ENCODE results near the gene ZC3H18. TPM values are rescaled to one million over a fixed set of nuclear protein-coding genes. Genes with fewer than 3 reads are reported as not detected.

The ZC3H18 gene
- total RNA-seq, 1 experiment from 2014 or later, result 61.8 TPM

DNA sequence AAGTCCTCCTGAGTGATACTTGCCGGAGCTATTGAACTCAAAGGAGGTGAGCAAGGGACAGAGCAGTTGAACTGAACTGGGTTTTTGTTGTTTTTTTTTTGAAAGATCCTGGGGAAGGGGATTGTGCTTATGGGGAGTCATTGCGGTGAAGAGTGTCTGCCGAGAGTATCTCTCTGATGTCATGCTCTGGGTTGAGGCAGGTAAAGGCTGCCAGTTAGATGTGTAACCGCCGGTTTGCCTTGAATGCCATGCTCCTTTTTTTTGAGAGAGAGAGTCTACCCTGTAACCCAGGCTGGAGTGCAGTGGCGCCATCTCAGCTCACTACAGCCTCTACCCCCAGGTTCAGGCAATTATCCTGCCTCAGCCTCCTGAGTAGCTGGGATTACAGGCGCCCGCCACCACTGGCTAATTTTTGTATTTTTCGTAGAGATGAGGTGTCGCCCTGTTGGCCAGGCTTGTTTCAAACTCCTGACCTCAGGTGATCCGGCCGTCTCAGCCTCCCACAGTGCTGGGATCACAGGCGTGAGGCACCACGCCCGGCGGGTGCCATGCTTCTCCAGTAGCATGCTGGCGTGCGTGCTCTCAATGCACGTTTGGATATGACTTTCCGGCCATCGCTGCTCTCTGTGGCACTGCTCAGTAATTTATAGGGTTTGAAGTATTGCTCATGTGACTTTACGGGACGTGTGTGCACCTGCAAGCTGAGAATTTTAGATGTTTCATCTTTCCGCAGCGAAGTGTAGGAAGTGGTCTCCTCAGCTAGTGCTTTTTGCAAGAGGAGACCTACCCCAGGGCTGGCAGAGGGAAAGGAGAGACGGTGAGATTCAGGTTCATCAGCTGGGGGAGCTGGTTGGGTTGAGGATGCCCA, 8.5 kb downstream of the ZC3H18 start (continued):
- no peak for TF ChIP-seq ZNF263 (CRISPR knock-in tag; IDR thresholded peaks at IDR 0.05; ENCODE audit: low read depth)

DNA sequence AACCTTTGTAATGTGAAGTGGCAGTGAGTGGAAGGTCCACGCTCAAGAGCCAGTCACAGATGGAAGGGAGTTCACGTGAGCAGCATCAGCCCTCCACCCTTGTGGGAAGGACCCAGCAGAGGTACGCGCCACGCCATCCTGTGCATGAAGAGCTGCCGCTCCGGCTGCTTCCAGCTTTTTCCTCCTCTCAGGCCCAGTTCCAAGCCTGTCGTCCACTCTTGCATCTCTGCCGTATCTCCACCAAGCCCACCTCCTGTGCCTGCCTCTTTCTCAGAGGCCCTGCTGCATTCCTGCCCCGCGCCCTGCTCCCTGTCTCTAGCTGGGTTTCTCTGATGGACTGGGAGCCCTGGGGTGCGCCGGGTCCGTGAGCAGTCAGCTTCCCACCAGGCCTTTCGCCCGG, 10.2 kb downstream of the ZC3H18 start:
- ChIA-PET POLR2A (no interaction called here), CTCF (no interaction called here)
- Mint-ChIP-seq H3K4me1 (no peaks in the 10 kb centered on the region), H3K27me3 (ENCODE audit: low read depth) (no peaks in the 10 kb centered on the region), H3K36me3 (peaks cover 38% of the 10 kb centered on the region), H3K9me3 (no peaks in the 10 kb centered on the region), H3K27ac (no peak overlapping the region), H3K4me3 (no peak overlapping the region)
- DNase-seq (ENCODE audit: low spot score) (no peak), ATAC-seq (no peak)
- TF ChIP-seq MXD4 (CRISPR knock-in tag; IDR thresholded peaks at IDR 0.05; ENCODE audit: borderline replicate concordance), result no peak
- TF ChIP-seq SMAD3 (CRISPR knock-in tag; IDR thresholded peaks at IDR 0.05; ENCODE audit: borderline replicate concordance), result no peak
- TF ChIP-seq, protein P1, sequence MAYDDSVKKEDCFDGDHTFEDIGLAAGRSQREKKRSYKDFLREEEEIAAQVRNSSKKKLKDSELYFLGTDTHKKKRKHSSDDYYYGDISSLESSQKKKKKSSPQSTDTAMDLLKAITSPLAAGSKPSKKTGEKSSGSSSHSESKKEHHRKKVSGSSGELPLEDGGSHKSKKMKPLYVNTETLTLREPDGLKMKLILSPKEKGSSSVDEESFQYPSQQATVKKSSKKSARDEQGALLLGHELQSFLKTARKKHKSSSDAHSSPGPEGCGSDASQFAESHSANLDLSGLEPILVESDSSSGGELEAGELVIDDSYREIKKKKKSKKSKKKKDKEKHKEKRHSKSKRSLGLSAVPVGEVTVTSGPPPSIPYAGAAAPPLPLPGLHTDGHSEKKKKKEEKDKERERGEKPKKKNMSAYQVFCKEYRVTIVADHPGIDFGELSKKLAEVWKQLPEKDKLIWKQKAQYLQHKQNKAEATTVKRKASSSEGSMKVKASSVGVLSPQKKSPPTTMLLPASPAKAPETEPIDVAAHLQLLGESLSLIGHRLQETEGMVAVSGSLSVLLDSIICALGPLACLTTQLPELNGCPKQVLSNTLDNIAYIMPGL (CRISPR knock-in tag; IDR thresholded peaks at IDR 0.05), result no peak
- TF ChIP-seq, protein P2, sequence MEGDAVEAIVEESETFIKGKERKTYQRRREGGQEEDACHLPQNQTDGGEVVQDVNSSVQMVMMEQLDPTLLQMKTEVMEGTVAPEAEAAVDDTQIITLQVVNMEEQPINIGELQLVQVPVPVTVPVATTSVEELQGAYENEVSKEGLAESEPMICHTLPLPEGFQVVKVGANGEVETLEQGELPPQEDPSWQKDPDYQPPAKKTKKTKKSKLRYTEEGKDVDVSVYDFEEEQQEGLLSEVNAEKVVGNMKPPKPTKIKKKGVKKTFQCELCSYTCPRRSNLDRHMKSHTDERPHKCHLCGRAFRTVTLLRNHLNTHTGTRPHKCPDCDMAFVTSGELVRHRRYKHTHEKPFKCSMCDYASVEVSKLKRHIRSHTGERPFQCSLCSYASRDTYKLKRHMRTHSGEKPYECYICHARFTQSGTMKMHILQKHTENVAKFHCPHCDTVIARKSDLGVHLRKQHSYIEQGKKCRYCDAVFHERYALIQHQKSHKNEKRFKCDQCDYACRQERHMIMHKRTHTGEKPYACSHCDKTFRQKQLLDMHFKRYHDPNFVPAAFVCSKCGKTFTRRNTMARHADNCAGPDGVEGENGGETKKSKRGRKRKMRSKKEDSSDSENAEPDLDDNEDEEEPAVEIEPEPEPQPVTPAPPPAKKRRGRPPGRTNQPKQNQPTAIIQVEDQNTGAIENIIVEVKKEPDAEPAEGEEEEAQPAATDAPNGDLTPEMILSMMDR (IDR thresholded peaks at IDR 0.05), result no peak
- TF ChIP-seq NFYB (CRISPR knock-in tag; conservative IDR thresholded peaks at IDR 0.05; ENCODE audit: low read depth), result no peak
- TF ChIP-seq, protein P3, sequence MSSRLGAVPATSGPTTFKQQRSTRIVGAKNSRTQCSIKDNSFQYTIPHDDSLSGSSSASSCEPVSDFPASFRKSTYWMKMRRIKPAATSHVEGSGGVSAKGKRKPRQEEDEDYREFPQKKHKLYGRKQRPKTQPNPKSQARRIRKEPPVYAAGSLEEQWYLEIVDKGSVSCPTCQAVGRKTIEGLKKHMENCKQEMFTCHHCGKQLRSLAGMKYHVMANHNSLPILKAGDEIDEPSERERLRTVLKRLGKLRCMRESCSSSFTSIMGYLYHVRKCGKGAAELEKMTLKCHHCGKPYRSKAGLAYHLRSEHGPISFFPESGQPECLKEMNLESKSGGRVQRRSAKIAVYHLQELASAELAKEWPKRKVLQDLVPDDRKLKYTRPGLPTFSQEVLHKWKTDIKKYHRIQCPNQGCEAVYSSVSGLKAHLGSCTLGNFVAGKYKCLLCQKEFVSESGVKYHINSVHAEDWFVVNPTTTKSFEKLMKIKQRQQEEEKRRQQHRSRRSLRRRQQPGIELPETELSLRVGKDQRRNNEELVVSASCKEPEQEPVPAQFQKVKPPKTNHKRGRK (CRISPR knock-in tag; IDR thresholded peaks at IDR 0.05; ENCODE audit: borderline replicate concordance), result no peak
- TF ChIP-seq, protein P4, sequence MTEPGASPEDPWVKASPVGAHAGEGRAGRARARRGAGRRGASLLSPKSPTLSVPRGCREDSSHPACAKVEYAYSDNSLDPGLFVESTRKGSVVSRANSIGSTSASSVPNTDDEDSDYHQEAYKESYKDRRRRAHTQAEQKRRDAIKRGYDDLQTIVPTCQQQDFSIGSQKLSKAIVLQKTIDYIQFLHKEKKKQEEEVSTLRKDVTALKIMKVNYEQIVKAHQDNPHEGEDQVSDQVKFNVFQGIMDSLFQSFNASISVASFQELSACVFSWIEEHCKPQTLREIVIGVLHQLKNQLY (CRISPR knock-in tag; IDR thresholded peaks at IDR 0.05), result no peak
- TF ChIP-seq NR1H2 (CRISPR knock-in tag; IDR thresholded peaks at IDR 0.05), result no peak
- TF ChIP-seq, protein P5, sequence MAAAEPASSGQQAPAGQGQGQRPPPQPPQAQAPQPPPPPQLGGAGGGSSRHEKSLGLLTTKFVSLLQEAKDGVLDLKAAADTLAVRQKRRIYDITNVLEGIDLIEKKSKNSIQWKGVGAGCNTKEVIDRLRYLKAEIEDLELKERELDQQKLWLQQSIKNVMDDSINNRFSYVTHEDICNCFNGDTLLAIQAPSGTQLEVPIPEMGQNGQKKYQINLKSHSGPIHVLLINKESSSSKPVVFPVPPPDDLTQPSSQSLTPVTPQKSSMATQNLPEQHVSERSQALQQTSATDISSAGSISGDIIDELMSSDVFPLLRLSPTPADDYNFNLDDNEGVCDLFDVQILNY (CRISPR knock-in tag; IDR thresholded peaks at IDR 0.05), result no peak
- no peak for TF ChIP-seq GTF2I (CRISPR knock-in tag; conservative IDR thresholded peaks at IDR 0.05)
- TF ChIP-seq, protein P6, sequence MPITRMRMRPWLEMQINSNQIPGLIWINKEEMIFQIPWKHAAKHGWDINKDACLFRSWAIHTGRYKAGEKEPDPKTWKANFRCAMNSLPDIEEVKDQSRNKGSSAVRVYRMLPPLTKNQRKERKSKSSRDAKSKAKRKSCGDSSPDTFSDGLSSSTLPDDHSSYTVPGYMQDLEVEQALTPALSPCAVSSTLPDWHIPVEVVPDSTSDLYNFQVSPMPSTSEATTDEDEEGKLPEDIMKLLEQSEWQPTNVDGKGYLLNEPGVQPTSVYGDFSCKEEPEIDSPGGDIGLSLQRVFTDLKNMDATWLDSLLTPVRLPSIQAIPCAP (CRISPR knock-in tag; IDR thresholded peaks at IDR 0.05), result no peak
- TF ChIP-seq TEAD4 (CRISPR knock-in tag; IDR thresholded peaks at IDR 0.05), result no peak
- no peak for TF ChIP-seq ATF1 (CRISPR knock-in tag; IDR thresholded peaks at IDR 0.05)
- no peak for TF ChIP-seq RORB (CRISPR knock-in tag; IDR thresholded peaks at IDR 0.05)

DNA sequence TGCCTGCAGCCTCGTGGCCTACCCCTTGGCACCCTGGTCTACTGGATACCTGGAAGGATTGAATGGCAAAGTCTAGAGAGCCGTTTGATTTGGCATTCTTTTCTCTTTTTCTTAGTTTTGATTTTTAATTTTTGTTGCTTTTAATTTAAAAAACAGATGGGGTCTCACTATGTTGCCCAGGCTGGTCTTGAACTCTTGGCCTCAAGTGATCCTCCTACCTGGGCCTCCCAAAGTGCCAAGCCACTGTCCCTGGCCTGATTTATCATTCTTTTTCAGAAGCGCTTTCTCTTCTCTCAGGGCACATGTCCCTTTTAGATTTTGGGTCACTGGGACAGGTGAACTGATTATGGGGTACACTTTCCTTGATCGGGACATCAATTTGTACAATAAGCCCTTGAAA, 10.8 kb downstream of the ZC3H18 start:
- peaks cover 39% of the 10 kb centered on the region for H3K36me3 Mint-ChIP-seq
- CTCF ChIA-PET, result no interaction called here
- no peaks in the 10 kb centered on the region for H3K27me3 Mint-ChIP-seq (ENCODE audit: low read depth)

More for the DNA sequence above, 10.8 kb downstream of the ZC3H18 start:
- POLR2A ChIA-PET, result no interaction called here
- Mint-ChIP-seq H3K9me3 (no peaks in the 10 kb centered on the region), H3K4me3 (no peak overlapping the region), H3K4me1 (no peaks in the 10 kb centered on the region), H3K27ac (no peak overlapping the region)
- DNase-seq (ENCODE audit: low spot score) (no peak), ATAC-seq (no peak)
- TF ChIP-seq ZNF232 (CRISPR knock-in tag; IDR thresholded peaks at IDR 0.05) (no peak), NFE2L1 (CRISPR knock-in tag; IDR thresholded peaks at IDR 0.05) (no peak), ZNF121 (CRISPR knock-in tag; IDR thresholded peaks at IDR 0.05) (0 out of 2 replicates have a peak, but pooled peaks have one; percentile 7), ESRRA (CRISPR knock-in tag; IDR thresholded peaks at IDR 0.05; ENCODE audit: borderline replicate concordance) (no peak)
- TF ChIP-seq, protein P7, sequence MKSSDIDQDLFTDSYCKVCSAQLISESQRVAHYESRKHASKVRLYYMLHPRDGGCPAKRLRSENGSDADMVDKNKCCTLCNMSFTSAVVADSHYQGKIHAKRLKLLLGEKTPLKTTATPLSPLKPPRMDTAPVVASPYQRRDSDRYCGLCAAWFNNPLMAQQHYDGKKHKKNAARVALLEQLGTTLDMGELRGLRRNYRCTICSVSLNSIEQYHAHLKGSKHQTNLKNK (CRISPR knock-in tag; IDR thresholded peaks at IDR 0.05), result no peak

Measured in WTC11 (cell line).